Type B pancreatic cell (in vitro differentiated cells): Measurements from ENCODE around the gene SIRT6. TPM values are rescaled to one million over a fixed set of nuclear protein-coding genes. Genes with fewer than 3 reads are reported as not detected.

Experiments used
- DNase-seq: peaks from one replicate; pipeline ENCODE4 v3.0.0; 2021; ENCODE audit warnings: mixed read lengths; ENCODE audit not compliant: unreplicated experiment; ENCODE audit errors: extremely low spot score
- H3K27ac Mint-ChIP-seq: 2 replicates; pipeline ENCODE4 v1.8.0; 2021; ENCODE audit warnings: mild to moderate bottlenecking, mixed read lengths
- H3K27me3 Mint-ChIP-seq: 2 replicates; pipeline ENCODE4 v1.8.0; 2021; ENCODE audit warnings: mixed read lengths
- H3K36me3 Mint-ChIP-seq: 2 replicates; pipeline ENCODE4 v1.8.0; 2021; ENCODE audit warnings: mixed read lengths
- H3K4me1 Mint-ChIP-seq: one replicate; pipeline ENCODE4 v1.8.0; 2021; ENCODE audit warnings: mixed read lengths; ENCODE audit not compliant: unreplicated experiment
- H3K4me3 Mint-ChIP-seq: 2 replicates; pipeline ENCODE4 v1.8.0; 2021; ENCODE audit warnings: mild to moderate bottlenecking, mixed read lengths
- H3K9me3 Mint-ChIP-seq: 2 replicates; pipeline ENCODE4 v1.8.0; 2021; ENCODE audit warnings: mixed read lengths
- CTCF ChIP-seq: fragments of 200-600 bp; sonication (generic); conservative IDR thresholded peaks from 2 replicates; pipeline ENCODE4 v1.5.0; 2021; ENCODE audit warnings: antibody characterized with exemption, mild to moderate bottlenecking
- total RNA-seq: library from RNA; stranded (reverse); gene quantifications from 2 replicates; pipeline ENCODE4 v1.2.1, GENCODE V29; 2021; ENCODE audit warnings: low replicate concordance

SIRT6 gene
- total RNA-seq, 1 donor from 2014 or later: 29.2 TPM

- no peak for DNase-seq
- no peak overlapping the region for H3K27ac Mint-ChIP-seq
- peaks cover 12% of the 10 kb centered on the region for H3K4me1 Mint-ChIP-seq
- no peak for TF ChIP-seq CTCF
- H3K4me3 Mint-ChIP-seq: peak overlapping the region; percentile 85
- H3K36me3 Mint-ChIP-seq: no peaks in the 10 kb centered on the region
- no peaks in the 10 kb centered on the region for H3K9me3 Mint-ChIP-seq
- H3K27me3 Mint-ChIP-seq: no peaks in the 10 kb centered on the region
These were observed 57.7 kb downstream of the SIRT6 start for GRCh38 chr19:4124638-4125037.

Other genes starting within 250 kb of the SIRT6 start
- 0.65 TPM in 1 of 2 replicates, not detected in the other for gene NMRK2, start 249.5 kb downstream of the SIRT6 start, total RNA-seq
- 83.5 and 93.0 TPM in 2 replicates for gene DAPK3, start 211.5 kb downstream of the SIRT6 start, total RNA-seq
- 2,827 and 2,929 TPM in 2 replicates for gene EEF2, start 197.1 kb downstream of the SIRT6 start, total RNA-seq
- 39.8 and 42.3 TPM in 2 replicates for gene PIAS4, start 174.8 kb downstream of the SIRT6 start, total RNA-seq
- gene ZBTB7A, start 115.7 kb downstream of the SIRT6 start, total RNA-seq: 21.0 and 31.0 TPM in 2 replicates
- gene MAP2K2, start 58.4 kb downstream of the SIRT6 start, total RNA-seq: 144 TPM in 2 replicates
- gene CREB3L3, start 28.9 kb downstream of the SIRT6 start, total RNA-seq: 3.7 and 13.3 TPM in 2 replicates
- gene ANKRD24, start 126 bp upstream of the SIRT6 start, total RNA-seq: 0.48 and 1.1 TPM in 2 replicates
- 0.31 and 0.43 TPM in 2 replicates for gene EBI3, start 47.0 kb upstream of the SIRT6 start, total RNA-seq
- gene YJU2, start 64.5 kb upstream of the SIRT6 start, total RNA-seq: 14.3 and 18.5 TPM in 2 replicates
- gene SHD, start 96.7 kb upstream of the SIRT6 start, total RNA-seq: 4.9 and 6.1 TPM in 2 replicates
- gene TMIGD2, start 119.8 kb upstream of the SIRT6 start, total RNA-seq: not detected in 2 replicates
- gene FSD1, start 122.0 kb upstream of the SIRT6 start, total RNA-seq: 4.8 and 26.3 TPM in 2 replicates
- 42.5 and 96.9 TPM in 2 replicates for gene STAP2, start 156.3 kb upstream of the SIRT6 start, total RNA-seq
- 43.5 and 43.6 TPM in 2 replicates for gene MPND, start 161.0 kb upstream of the SIRT6 start, total RNA-seq
- gene SH3GL1, start 218.0 kb upstream of the SIRT6 start, total RNA-seq: 74.4 and 87.2 TPM in 2 replicates
- gene CHAF1A, start 220.1 kb upstream of the SIRT6 start, total RNA-seq: 25.7 and 46.3 TPM in 2 replicates